Psoas muscle (tissue), 8 donors: ENCODE data around the gene PIK3R2. TPM values are rescaled to one million over a fixed set of nuclear protein-coding genes. Genes with fewer than 3 reads are reported as not detected.

Source experiments
- ATAC-seq, 4 donors: fragments of 200-7000 bp; cut with Tn5 transposase; one replicate each; pipeline ENCODE4 v1.9.1; 2020; ENCODE audit warnings: moderate library complexity in 3 of 4, mild to moderate bottlenecking in 2 of 4
- DNase-seq, 2 donors: peaks; one replicate each; pipeline ENCODE4 v3.0.0-alpha.2; 2020
- H3K27ac ChIP-seq: fragments of 200-600 bp; one replicate; pipeline ENCODE4 v1.8.0; 2022
- H3K27me3 ChIP-seq, 3 donors: fragments of 200-600 bp in 1 of 3; one replicate each; pipeline versions ENCODE4 v1.6.1 to v1.8.0; 2013 to 2022; ENCODE audit warnings: low read length in 2 of 3, mild to moderate bottlenecking in 2 of 3, moderate library complexity in 1 of 3; ENCODE audit not compliant: insufficient read depth in 3 of 3
- H3K36me3 ChIP-seq, 2 donors: fragments of 200-600 bp in 1 of 2; one replicate each; pipeline versions ENCODE4 v1.6.1 to v1.8.0; 2013 to 2022; ENCODE audit warnings: low read depth in 1 of 2, mild to moderate bottlenecking in 1 of 2, moderate library complexity in 1 of 2; ENCODE audit not compliant: insufficient read depth in 1 of 2
- H3K4me1 ChIP-seq: fragments of 200-600 bp; one replicate; pipeline ENCODE4 v1.8.0; 2022
- H3K4me3 ChIP-seq: fragments of 200-600 bp; one replicate; pipeline ENCODE4 v1.8.0; 2022; ENCODE audit warnings: mild to moderate bottlenecking
- H3K9me3 ChIP-seq: fragments of 200-600 bp; one replicate; pipeline ENCODE4 v1.8.0; 2022
- CTCF ChIP-seq: fragments of 200-600 bp; IDR thresholded peaks from one replicate; pipeline ENCODE4 v1.8.0; 2022; ENCODE audit warnings: antibody characterized with exemption
- WGBS, 3 donors: extraction: QIAGEN DNeasy Blood & Tissue Kit; methylation state at CpG; one replicate each; pipeline versions ENCODE4 v1.1.6 to v1.1.7; 2013; 5-methylcytosine and 5-hydroxymethylcytosine counted together
- intact Hi-C, 2 donors: fragments of 100-400 bp; cut with DNase I; formaldehyde crosslinking; loops; one replicate each; pipeline versions ENCODE4 v1.11.0 to v1.14.2; 2022
- polyA plus RNA-seq, 3 donors: library from polyadenylated mRNA; stranded (reverse); fragments of 200-250 nt; gene quantifications; one replicate each; pipeline ENCODE4 v1.2.3, GENCODE V29; 2013
- total RNA-seq, 4 donors: library from RNA; stranded (reverse); fragmentation: NEBNext Ultra II Directional in 2 of 4; extraction: Animal tissue kit (Norgen Biotek cat#: 25700) in 2 of 4; gene quantifications; one replicate each; pipeline versions ENCODE4 v1.2.1 to v1.2.4, GENCODE V29; 2021 to 2023
- donor health status: healthy with polysubstance abuse.
- donor health status: DM: no; HTN: no; CAD: no; lungs with moderate emphysema.
- donor health status: Bipolar disorder and iron deficiency.
- donor health status: healthy.
- donor health status: DM: yes; HTN: yes; CAD: no.
- donor health status: DM: no; HTN: no; CAD: no.
- donor health status: DM: no; HTN: no; CAD: no.
- donor health status: DM: yes; HTN: yes; CAD: no.

Gene PIK3R2
- total and polyA plus RNA-seq, 7 donors: 4.6 to 20.8 (median 8.6) TPM

GRCh38 chr19:18173572-18174288, 20.8 kb downstream of the PIK3R2 start, which contains the start of gene IFI30:
TSS of gene IFI30 (plus strand) at chr19:18173813. CDS start at chr19:18173842, 29 bp downstream.
- WGBS, 3 donors: 0 to 1% (median 1%) methylated on average over 43 to 47 of the region's 47 CpGs

GRCh38 chr19:18174983-18175382, 22.0 kb downstream of the PIK3R2 start:
- Histone ChIP-seq H3K36me3 (no peaks in the 10 kb centered on the region), H3K27me3 (peaks cover 0 to 2% (median 0%) of the 10 kb centered on the region in 3 donors), H3K27ac (no peak overlapping the region), H3K9me3 (no peaks in the 10 kb centered on the region), H3K4me3 (no peak overlapping the region), H3K4me1 (peaks cover 10% of the 10 kb centered on the region)
- 74 to 85% (median 81%) methylated on average over 11 of the region's 11 CpGs for WGBS, 3 donors
- no peak for DNase-seq
- intact Hi-C loops: no loop called here
- ATAC-seq: no peak
- TF ChIP-seq CTCF: no peak

More at GRCh38 chr19:18173572-18174288, 20.8 kb downstream of the PIK3R2 start, which contains the start of gene IFI30:
- ATAC-seq (peak; percentile 54 to 73 (median 62)), DNase-seq (peak; percentile 75 to 82)
- Histone ChIP-seq H3K27me3 (peaks cover 0 to 2% (median 0%) of the 10 kb centered on the region in 3 donors), H3K36me3 (peaks cover 3 to 11% of the 10 kb centered on the region in 2 donors), H3K27ac (peak within 1 kb of the TSS; percentile 41), H3K9me3 (no peaks in the 10 kb centered on the region), H3K4me1 (peaks cover 10% of the 10 kb centered on the region), H3K4me3 (peak within 1 kb of the TSS; percentile 79)
- intact Hi-C loops: no loop called here
- no peak for TF ChIP-seq CTCF

- 84 to 86% (median 85%) methylated on average over 19 of the region's 19 CpGs for WGBS, 3 donors
- no peak for ATAC-seq
- TF ChIP-seq CTCF: no peak
- no peaks in the 10 kb centered on the region for H3K36me3 ChIP-seq
- peaks cover 0 to 2% (median 0%) of the 10 kb centered on the region in 3 donors for H3K27me3 ChIP-seq
- no peak overlapping the region for H3K4me3 ChIP-seq
- intact Hi-C loops: no loop called here
- H3K27ac ChIP-seq: no peak overlapping the region
- peaks cover 10% of the 10 kb centered on the region for H3K4me1 ChIP-seq
- H3K9me3 ChIP-seq: no peaks in the 10 kb centered on the region
- DNase-seq: no peak
These were observed 23.7 kb downstream of the PIK3R2 start for GRCh38 chr19:18176367-18177310.

- DNase-seq (no peak), ATAC-seq (no peak)
- no peak for TF ChIP-seq CTCF
- 85 to 92% (median 90%) methylated on average over 5 of the region's 5 CpGs for WGBS, 3 donors
- intact Hi-C loops: no loop called here
- H3K9me3 ChIP-seq: no peaks in the 10 kb centered on the region
- peaks cover 0 to 2% (median 0%) of the 10 kb centered on the region in 3 donors for H3K27me3 ChIP-seq
- H3K4me1 ChIP-seq: no peaks in the 10 kb centered on the region
- H3K36me3 ChIP-seq: no peaks in the 10 kb centered on the region
- H3K4me3 ChIP-seq: no peak overlapping the region
- no peak overlapping the region for H3K27ac ChIP-seq
These were observed 27.0 kb downstream of the PIK3R2 start for GRCh38 chr19:18179957-18180356.
